Epithelial cell of proximal tubule (primary cell): ENCODE measurements around the gene PTPRT. TPM values are rescaled to one million over a fixed set of nuclear protein-coding genes. Genes with fewer than 3 reads are reported as not detected.

Experiments
- DNase-seq: peaks from one replicate; pipeline ENCODE4 v3.0.0-alpha.2; 2011; ENCODE audit warnings: low read depth
- H3K4me3 ChIP-seq: 2 replicates; pipeline ENCODE4 v1.5.1; 2011; ENCODE audit warnings: low read depth, mild to moderate bottlenecking, low read length
- CTCF ChIP-seq: conservative IDR thresholded peaks from 2 replicates; pipeline ENCODE4 v1.5.1; 2012; ENCODE audit warnings: low read depth, mild to moderate bottlenecking, low read length
- total RNA-seq: library from RNA; depleted of rRNA; stranded (reverse); fragments of >200 nt; gene quantifications from 2 replicates; pipeline ENCODE4 v1.2.3, GENCODE V29; 2015

The PTPRT gene
- total RNA-seq, 1 donor from 2014 or later, result not detected

GRCh38 chr20:42402455-42402854 is 787.3 kb downstream of the PTPRT start:
- DNase-seq, result no peak
- H3K4me3 ChIP-seq, result no peak overlapping the region
- no peak for TF ChIP-seq CTCF

DNA sequence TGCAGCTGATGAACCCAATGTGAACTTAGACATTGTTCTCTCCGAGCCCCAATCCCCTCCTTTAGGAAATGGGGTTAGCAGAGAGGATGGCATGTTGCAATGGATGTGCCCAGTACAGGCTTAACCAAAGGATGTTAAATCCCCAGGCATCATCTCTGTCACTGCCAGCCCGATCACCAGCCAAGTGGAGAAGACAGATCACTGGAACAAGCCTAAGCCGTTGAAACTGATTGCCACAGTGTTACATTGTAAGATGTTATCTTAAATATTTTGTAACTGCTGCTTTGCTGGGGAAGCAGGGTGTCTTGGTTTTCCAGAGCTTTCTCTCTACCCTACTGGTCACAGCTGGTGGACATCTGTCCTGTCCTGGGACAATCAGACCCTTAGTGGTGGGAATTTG is 788.1 kb downstream of the PTPRT start:
- no peak for TF ChIP-seq CTCF
- no peak for DNase-seq
- H3K4me3 ChIP-seq, result no peak overlapping the region

GRCh38 chr20:42399802-42400201 is 789.9 kb downstream of the PTPRT start:
- no peak overlapping the region for H3K4me3 ChIP-seq
- TF ChIP-seq CTCF, result no peak
- no peak for DNase-seq

DNA sequence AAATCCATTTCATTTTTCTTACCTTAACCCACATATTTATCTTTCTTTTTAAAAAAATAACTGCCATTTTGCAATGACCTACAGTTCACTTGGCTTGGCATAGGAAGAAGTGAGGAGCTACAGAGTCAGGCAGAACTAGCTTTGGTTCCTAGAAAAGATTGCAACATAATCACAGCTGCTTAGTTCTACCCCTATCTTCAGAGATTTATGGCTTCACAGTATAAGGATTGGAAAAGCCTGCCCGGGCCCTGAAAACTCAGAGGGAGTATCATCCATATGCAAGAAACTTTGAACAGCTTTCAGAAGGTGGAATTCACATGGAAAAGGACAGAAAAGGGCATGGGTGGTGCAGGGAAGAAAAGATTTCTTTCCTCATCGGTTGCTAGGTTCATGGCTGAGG is 797.3 kb downstream of the PTPRT start:
- H3K4me3 ChIP-seq, result no peak overlapping the region
- DNase-seq, result no peak
- TF ChIP-seq CTCF, result no peak

DNA sequence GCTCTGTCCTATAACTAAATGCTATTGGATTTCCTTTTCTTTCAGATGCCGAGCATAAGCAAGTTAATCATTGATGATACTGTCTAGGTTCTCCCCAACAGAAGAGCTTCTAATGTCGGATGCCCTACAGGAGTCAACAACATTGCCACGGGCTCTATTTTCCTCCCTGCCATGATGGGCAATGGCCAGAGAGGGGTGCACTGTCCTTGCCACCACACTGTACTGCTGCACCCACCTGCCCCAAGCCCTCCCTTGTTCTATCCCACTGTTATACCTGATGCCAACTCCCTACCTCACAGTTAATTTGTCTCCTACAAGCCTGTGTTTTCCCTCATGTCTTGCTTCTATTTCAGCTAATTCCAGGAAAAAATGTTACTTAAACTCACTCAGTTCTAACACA is 797.9 kb downstream of the PTPRT start:
- no peak for DNase-seq
- TF ChIP-seq CTCF, result no peak

GRCh38 chr20:42380287-42380686 is 809.4 kb downstream of the PTPRT start:
- no peak for TF ChIP-seq CTCF
- no peak overlapping the region for H3K4me3 ChIP-seq
- no peak for DNase-seq

More for the DNA sequence above, 797.9 kb downstream of the PTPRT start:
- H3K4me3 ChIP-seq, result no peak overlapping the region

DNA sequence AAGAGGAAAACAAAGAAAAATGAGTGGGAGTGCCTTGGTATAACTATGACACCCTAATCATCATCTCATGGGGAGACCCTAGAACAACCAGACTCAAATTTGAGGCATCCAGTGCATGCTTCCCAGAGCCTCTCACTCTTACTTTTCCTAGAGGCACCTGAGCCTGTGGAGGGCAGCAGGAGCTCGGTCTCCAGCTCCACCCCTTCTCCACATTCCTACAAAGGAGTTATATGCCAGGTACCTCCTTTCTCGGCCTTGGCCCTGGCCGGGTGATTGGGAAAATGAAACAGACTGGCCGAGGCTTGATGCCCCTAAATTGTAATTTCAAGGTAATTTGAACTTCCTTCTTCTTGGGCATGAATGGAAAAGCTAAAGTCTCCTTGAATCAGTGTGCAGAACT is 810.3 kb downstream of the PTPRT start:
- no peak for TF ChIP-seq CTCF
- no peak for DNase-seq
- H3K4me3 ChIP-seq, result no peak overlapping the region
